ENCODE data around the gene KRTAP21-2.

DNA sequence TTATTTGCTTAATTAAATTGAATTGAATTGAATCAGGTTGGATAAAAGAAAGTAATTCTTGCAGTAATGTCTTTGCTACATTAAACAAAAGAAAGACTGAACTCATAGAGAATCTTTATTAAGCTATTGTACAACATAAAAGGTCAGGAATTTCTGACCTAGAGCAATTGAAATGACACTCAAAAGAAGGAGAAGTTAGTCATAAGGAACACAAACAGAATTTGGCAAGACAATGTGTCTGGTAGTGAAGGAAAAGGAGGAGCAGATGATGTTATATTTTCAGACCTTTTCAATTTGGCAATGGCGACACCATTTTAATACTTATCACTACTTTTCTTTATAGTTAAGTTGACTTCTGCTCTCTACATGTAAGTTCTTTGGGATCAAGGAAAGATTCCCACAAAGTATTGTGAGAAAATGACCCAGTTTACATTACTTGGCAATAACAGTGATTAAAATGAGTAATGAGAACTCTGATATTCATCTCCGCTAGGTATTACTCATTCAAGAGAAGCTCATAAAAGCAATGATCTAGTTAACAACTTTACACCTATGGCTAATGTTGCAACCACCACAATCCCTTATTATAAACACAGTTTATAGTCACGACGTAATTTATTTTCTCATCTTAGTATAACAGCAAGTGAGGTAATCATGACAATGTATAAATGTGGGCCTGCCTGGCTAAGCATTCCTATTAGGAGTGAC lies 22.8 kb upstream of the KRTAP21-2 start:
- TF ChIP-seq, protein P1, sequence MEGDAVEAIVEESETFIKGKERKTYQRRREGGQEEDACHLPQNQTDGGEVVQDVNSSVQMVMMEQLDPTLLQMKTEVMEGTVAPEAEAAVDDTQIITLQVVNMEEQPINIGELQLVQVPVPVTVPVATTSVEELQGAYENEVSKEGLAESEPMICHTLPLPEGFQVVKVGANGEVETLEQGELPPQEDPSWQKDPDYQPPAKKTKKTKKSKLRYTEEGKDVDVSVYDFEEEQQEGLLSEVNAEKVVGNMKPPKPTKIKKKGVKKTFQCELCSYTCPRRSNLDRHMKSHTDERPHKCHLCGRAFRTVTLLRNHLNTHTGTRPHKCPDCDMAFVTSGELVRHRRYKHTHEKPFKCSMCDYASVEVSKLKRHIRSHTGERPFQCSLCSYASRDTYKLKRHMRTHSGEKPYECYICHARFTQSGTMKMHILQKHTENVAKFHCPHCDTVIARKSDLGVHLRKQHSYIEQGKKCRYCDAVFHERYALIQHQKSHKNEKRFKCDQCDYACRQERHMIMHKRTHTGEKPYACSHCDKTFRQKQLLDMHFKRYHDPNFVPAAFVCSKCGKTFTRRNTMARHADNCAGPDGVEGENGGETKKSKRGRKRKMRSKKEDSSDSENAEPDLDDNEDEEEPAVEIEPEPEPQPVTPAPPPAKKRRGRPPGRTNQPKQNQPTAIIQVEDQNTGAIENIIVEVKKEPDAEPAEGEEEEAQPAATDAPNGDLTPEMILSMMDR (conservative IDR thresholded peaks at IDR 0.05), result no peak
- no peak for TF ChIP-seq EZH2 (IDR thresholded peaks at IDR 0.05; ENCODE audit: low read depth)

All from PC-9 (cell line).